8988T (cell line): ENCODE results near the gene NPHS1.

Experiments
- DNase-seq: peaks from one replicate; pipeline ENCODE4 v3.0.0; 2011

The NPHS1 gene

GRCh38 chr19:35786299-35787160 lies 65.8 kb downstream of the NPHS1 start:
- no peak for DNase-seq

DNA sequence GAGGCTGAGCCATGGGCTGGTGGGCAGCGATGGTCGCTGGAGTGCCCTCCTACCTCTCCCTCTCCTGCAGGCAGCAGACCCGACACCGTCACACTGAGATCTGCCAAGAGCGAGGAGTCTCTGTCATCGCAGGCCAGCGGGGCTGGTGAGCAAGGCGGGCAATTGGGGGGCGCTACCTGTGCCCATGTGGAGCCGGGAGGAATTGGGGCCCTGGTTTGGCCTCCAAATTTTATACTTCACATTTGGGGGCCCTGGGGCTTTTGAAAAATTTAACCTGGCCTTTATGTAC lies 67.0 kb downstream of the NPHS1 start:
- DNase-seq, result no peak

GRCh38 chr19:35784503-35785338 lies 67.6 kb downstream of the NPHS1 start:
- DNase-seq, result peak; percentile 27

DNA sequence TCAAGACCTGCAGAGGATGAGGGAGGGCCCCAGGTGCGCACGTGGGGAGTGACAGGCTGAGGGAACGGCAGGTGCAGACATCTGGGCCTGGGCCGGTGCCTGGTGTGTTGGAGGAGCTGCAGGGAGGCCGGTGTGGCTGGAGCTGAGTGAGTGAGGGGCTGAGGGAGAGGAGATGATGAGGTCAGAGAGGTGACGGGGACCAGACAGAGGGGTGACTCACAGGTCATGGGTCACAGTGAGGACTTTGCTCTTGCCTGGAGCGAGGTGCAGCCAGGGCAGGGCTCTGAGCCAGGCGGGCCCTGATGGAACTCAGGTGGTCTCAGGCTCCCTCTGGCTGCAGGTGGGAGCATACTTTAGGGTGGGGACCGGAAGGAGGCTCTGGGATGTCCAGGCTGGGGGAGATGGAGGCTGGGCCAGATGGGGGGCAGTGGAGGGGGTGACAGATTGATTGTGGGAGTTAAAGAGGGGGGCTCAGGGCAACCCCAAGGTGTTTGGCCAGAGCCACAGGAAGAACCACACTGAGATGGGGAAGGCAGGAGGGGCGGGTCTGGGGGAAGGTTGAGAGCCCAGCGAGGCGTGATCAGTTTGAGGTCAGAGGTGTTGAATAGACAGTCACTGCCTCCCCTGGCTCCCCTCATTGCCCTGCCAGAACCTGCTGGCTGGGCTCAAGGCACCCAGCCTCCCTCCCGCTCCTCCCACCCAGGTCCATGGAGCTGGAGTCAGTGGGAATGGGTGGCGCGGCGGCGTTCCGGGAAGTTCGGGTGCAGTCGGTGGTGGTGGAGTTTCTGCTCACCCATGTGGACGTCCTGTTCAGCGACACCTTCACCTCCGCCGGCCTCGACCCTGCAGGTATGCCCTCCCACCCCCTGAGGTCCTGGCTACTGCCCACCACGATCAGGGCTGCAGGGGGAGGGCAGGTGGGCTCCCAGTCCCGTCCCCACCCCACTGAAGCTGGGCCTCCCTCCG lies 68.6 kb downstream of the NPHS1 start:
- peak; percentile 62 for DNase-seq

- DNase-seq, result no peak
These were observed 69.7 kb downstream of the NPHS1 start for GRCh38 chr19:35782589-35782988.

DNA sequence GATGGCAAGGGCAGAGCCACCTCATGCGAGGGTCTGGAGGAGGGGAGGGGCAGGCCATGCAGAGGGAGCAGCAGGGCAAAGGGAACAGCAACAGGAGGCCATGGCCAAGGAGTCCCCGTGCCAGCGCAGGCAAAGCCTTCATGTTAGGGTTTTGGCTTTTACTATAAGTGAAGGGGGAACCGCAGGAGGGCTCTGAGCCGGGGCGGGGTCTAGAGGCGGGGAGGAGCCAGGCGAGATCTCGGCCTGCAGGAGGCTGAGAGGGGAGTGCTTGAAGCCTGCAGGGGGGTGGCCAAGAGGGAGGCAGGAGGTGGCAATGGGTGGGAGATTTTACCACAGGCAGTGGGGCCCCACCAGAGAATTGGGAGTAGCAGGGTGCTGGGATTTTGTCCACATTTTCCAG lies 70.7 kb downstream of the NPHS1 start:
- no peak for DNase-seq

GRCh38 chr19:35780717-35781116 lies 71.6 kb downstream of the NPHS1 start:
- no peak for DNase-seq

GRCh38 chr19:35780058-35780457 lies 72.2 kb downstream of the NPHS1 start:
- DNase-seq, result no peak

DNA sequence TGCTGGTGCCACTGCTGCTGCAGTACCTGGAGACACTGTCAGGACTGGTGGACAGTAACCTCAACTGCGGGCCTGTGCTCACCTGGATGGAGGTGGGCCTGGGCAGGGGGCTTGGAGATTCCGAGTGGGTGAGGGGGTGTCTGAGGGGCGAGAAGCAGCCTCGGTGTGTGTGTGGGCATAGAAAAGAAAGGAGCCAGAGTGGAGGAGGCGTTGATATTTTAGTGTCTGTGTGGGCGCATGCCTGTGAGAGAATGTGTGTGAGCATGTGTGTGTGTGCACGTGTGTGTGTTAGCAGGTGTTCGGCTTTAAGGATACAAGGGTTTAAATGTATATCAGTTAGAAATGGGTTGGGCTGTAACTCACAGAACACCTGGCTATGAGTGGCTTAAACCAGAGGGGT lies 73.3 kb downstream of the NPHS1 start:
- DNase-seq, result no peak

GRCh38 chr19:35777961-35778360 lies 74.3 kb downstream of the NPHS1 start:
- no peak for DNase-seq

- no peak for DNase-seq
These were observed 75.0 kb downstream of the NPHS1 start for GRCh38 chr19:35777086-35777841.

- no peak for DNase-seq
These were observed 76.1 kb downstream of the NPHS1 start for GRCh38 chr19:35776102-35776788.
